ENCODE data around the gene TNS2.
"Not testable (repeated sequence)": the region's sequence is repeated elsewhere in the genome, so short reads cannot be mapped to it uniquely, and the experiment has no call there.

The TNS2 gene

GRCh38 chr12:53070877-53071492, 21.1 kb downstream of the TNS2 start:
- no peak for DNase-seq

- DNase-seq = no peak
Observed at GRCh38 chr12:53071591-53072551, 22.0 kb downstream of the TNS2 start.

DNA sequence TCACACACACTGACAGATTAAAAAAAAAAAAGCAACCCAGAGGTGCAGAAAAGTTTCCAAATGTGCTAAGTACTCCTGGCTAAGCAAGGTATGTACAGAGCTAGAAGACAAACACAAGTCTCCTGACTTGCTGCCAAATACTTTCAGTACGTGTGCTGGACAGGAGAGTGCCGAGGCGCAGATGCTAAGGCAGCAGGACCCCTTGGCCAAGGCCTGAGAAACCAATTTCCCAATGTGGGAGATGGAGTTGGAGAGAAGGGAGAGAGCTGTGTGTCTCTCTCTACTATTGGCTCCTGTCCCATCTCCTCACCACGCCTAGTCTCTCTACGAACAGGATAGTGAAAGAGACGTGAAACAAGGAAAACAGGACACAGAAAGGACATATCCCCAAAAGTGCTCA, 24.0 kb downstream of the TNS2 start:
- no peak for DNase-seq

GRCh38 chr12:53074283-53074998, 24.6 kb downstream of the TNS2 start:
- no peak for DNase-seq

DNA sequence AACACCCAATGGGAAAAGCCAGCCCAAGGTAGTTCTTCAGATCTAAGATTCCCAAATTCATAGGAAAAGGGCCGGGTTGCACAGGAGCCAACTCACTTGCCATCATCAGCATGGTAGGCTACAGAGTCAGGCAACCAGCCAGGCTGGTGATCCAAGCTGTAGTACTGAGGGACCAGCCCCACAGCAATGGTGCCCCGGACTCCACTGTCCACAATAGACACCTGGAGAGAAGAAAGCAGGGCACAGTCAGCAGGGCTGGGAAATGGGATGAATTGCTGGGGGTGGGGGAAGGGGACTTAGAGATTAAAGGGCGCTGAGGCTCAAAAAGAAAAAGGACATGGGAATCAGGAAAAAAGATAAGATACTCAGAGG, 25.1 kb downstream of the TNS2 start:
- no peak for DNase-seq

DNA sequence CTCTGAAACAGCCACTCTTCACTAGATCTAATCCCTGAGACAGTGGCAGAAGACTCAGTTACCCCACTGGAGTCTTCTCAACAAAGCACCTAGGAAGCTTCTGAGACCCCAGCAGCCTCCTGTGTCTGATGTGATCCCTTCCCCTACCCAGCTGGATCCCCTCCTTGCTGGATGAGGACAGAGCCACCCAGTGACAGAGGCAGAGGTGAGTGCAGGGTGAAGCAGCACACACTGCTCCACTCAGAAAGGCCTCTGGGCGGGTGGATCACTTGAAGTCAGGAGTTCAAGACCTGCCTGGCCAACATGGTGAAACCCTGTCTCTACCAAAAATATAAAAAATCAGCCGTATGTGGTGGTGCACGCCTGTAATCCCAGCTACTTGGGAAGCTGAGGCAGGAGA, 26.6 kb downstream of the TNS2 start:
- no peak for DNase-seq

DNA sequence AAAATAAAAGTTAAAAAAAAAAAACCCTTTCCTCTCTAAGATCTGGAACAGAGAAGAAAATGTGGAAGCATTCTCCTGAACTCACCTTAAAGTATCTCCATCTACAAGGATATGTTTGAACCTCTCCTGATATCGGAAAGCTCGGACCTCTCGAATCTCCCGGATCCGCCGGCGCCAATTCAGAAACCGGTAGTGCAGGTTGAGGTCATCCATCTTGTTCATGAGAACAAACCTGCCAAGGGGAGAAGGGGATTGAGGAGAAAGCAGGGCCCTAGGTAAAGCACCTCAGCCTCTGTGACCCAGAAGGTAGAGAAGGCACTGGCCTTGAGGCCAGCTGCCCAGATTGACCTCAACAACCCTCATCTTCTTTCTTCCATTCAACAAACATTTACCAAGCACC, 27.2 kb downstream of the TNS2 start:
- no peak for DNase-seq

GRCh38 chr12:53078425-53079225, 28.8 kb downstream of the TNS2 start:
- no peak for DNase-seq

GRCh38 chr12:53079226-53080117, 29.6 kb downstream of the TNS2 start, which contains the start of gene SPRYD3:
SPRYD3 (minus strand) TSS chr12:53079390; CDS start chr12:53079333, 57 bp downstream.
- DNase-seq = peak; percentile 96 to 98

GRCh38 chr12:53082637-53083175, 32.8 kb downstream of the TNS2 start:
- DNase-seq = no peak

GRCh38 chr12:53086361-53086760, 36.5 kb downstream of the TNS2 start:
- DNase-seq = no peak

DNA sequence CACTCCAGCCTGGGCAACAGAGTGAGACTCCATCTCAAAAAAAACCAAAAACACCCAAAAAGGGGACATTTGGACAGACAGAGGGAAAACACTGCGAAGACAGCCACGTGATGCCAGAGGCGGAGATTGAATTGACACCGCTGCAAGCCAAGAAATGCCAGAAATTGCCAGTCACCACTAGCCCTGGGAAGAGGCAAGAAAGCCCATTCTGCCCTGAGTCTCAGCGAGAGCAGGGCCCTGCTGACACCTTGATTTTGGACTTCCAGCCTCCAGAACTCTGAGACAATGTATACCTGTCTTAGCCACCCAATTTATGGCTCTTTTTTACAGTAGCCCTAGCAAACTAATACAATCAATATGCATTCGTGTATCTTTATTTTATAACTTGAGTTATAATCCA, 40.2 kb downstream of the TNS2 start:
- no peak for DNase-seq

DNA sequence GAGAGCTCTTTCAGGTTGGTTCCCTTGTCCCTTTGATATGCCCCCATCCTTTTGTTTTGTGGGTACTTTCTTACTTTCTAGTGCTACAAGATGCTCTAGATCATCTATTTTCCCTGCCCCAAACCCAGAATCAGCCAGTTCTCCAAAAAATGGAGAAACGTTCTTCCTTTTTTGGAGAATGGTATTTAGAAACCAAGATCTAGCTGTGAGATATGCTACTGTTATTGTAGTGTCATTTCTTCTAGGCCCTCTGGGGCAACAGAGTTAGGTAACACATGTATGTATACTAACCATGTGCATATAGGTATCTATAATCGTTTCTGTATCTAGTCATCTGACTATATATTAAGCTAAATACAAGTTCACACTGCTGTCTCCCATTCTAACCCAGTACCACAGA, 40.7 kb downstream of the TNS2 start:
- DNase-seq = no peak

GRCh38 chr12:53091756-53092155, 41.9 kb downstream of the TNS2 start:
- no peak for DNase-seq

GRCh38 chr12:53093777-53094393, 44.0 kb downstream of the TNS2 start:
- no peak for DNase-seq

DNA sequence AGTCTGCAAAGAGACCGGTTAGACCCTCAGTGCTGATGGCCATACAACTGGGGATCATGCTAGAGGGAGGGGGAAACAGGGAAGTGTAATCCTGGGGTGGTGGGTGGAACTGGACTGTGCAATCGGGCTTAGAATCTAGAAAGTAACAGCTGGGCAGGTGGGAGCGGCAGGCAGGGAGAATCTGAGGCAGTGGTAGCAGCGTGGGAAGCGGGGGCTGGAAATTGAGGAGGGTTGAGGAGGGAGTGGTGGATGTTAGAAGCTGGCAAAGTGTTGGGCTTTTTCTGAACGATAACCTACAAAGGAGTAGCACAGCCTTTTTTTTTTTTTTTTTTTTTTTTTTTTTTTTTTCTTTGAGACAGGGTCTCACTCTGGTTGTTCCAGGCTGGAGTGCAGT, 44.5 kb downstream of the TNS2 start:
- no peak for DNase-seq

DNA sequence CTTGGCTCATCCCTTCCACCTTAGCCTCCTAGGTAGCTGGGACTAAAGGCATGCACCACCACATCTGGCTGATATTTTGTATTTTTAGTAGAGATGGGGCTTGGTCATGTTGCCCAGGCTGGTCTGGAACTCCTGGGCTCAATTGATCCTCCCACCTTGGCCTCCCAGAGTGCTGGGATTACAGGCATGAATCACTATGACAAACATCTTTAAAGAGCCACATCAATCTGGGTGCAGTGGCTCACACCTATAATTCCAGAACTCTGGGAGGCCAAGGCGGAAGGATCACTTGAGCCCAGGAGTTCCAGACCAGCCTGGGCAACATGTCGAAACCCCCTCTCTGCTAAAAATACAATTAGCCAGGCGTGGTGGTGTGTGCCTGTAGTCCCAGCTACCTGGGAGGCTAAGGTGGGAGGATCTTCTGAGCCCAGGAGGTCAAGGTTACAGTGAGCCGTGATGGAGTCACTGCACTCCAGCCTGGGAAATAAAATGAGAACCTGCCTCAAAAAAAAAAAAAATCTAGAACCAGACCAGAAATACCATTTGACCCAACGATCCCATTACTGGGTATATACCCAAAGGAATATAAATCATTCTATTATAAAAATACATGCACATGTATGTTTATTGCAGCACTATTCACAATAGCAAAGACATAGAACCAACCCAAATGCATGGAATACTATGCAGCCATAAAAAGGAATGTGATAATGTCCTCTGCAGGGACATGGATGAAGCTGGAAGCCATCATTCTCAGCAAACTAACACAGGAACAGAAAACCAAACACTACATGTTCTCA, 45.1 kb downstream of the TNS2 start:
- not testable (repeated sequence) for DNase-seq

GRCh38 chr12:53095596-53095895, 45.7 kb downstream of the TNS2 start:
- not testable (repeated sequence) for DNase-seq

- DNase-seq = no peak
Observed at GRCh38 chr12:53096089-53096741, 46.4 kb downstream of the TNS2 start.

DNA sequence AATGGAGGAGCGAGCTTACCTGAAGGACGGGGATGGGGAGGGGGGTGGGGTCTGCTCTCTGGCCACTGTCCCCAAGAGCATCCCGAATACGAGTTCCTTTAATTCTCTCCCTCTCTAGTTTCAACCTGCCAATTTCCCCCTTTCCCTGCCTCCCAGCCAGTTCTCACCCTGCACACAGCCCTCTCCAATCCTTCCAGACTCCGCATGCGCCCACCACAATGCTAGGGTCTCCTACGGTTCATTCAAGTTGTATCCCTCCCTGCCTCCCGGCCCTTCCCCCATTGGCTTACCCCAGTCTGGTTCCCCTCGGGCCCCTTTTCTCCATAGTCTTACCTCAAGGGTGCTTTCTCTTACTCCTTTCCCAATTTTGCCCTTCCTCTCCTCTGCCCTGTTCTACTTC, 46.9 kb downstream of the TNS2 start:
- no peak for DNase-seq
